Measurements from ENCODE around the gene TMED1.

GRCh38 chr19:10870955-10871603 lies 35.1 kb upstream of the TMED1 start, which contains the start of gene CARM1:
- TF ChIP-seq CTCF (IDR thresholded peaks at IDR 0.05) = peak; percentile 92
- TF ChIP-seq ZFX (IDR thresholded peaks at IDR 0.05; ENCODE audit: borderline replicate concordance) = no peak
